B cell (primary cell): ENCODE measurements around the gene CACNA2D2. TPM values are rescaled to one million over a fixed set of nuclear protein-coding genes. Genes with fewer than 3 reads are reported as not detected.

Experiments
- ATAC-seq: fragments of 200-7000 bp; cut with Tn5 transposase; one replicate; pipeline ENCODE4 v1.10.0; 2021; ENCODE audit warnings: low read depth, mild to moderate bottlenecking, moderate number of reproducible peaks, moderate library complexity
- CTCF ChIA-PET: fragments of 350-600 bp; sonication (Branson Sonifier 250); formaldehyde crosslinking; loops from one replicate; lab custom pipeline; 2021; ENCODE audit warnings: antibody characterized with exemption, inconsistent platforms; lab: Charles Lee
- POLR2A ChIA-PET: fragments of 350-600 bp; sonication (Branson Sonifier 250); formaldehyde crosslinking; loops from one replicate; lab custom pipeline; 2021; ENCODE audit warnings: antibody characterized with exemption; lab: Charles Lee
- DNase-seq: peaks from one replicate; pipeline ENCODE4 v3.0.0; 2013
- H2AFZ ChIP-seq: 2 replicates; pipeline ENCODE4 v1.6.1; 2012; ENCODE audit warnings: mild to moderate bottlenecking, low read depth, low read length; ENCODE audit not compliant: insufficient read depth, poor library complexity, severe bottlenecking
- H3K27ac ChIP-seq, 2 donors: 1 replicate in 1 of 2; 2 replicates in 1 of 2; pipeline ENCODE4 v1.5.1; 2012 to 2013; ENCODE audit warnings: low read length in 2 of 2, mild to moderate bottlenecking in 2 of 2, moderate library complexity in 1 of 2
- H3K27me3 ChIP-seq, 4 experiments: fragments of 200-600 bp in 1 of 4; sonication (generic) in 1 of 4; replicated peaks in 1 of 4; 1 replicate in 2 of 4; 2 replicates in 2 of 4; pipeline versions ENCODE4 v1.6.1 to v1.7.0; 2013 to 2016; ENCODE audit warnings: low read length in 3 of 4, mild to moderate bottlenecking in 2 of 4, mixed read lengths in 1 of 4, moderate library complexity in 1 of 4; ENCODE audit not compliant: insufficient read depth in 4 of 4, control insufficient read depth in 3 of 4; ENCODE audit errors: control extremely low read depth in 1 of 4
- H3K36me3 ChIP-seq, 2 experiments: replicated peaks in 1 of 2; 1 replicate in 1 of 2; 2 replicates in 1 of 2; pipeline versions ENCODE4 v1.6.1 to v1.7.1; 2013; ENCODE audit warnings: low read length in 1 of 2; ENCODE audit not compliant: insufficient read depth in 2 of 2, control insufficient read depth in 1 of 2; ENCODE audit errors: control extremely low read depth in 1 of 2, extremely low read depth in 1 of 2
- H3K4me1 ChIP-seq, 2 donors: fragments of 200-600 bp in 1 of 2; sonication (generic) in 1 of 2; 1 replicate in 1 of 2; 2 replicates in 1 of 2; pipeline versions ENCODE4 v1.5.1 to v1.6.1; 2013 to 2017; ENCODE audit warnings: low read length in 2 of 2; ENCODE audit not compliant: control insufficient read depth in 2 of 2, insufficient read depth in 2 of 2
- H3K4me2 ChIP-seq: replicated peaks from 2 replicates; pipeline ENCODE3; 2012; ENCODE audit warnings: mild to moderate bottlenecking, low read depth, low read length; ENCODE audit not compliant: poor library complexity, severe bottlenecking
- H3K4me3 ChIP-seq, 5 experiments: fragments of 200-600 bp in 1 of 5; sonication (generic) in 1 of 5; 1 replicate in 3 of 5; 2 replicates in 2 of 5; pipeline versions ENCODE4 v1.5.1 to v1.7.0; 2011 to 2016; ENCODE audit warnings: low read length in 4 of 5, mild to moderate bottlenecking in 4 of 5, low read depth in 2 of 5, control low read depth in 1 of 5, moderate library complexity in 1 of 5; ENCODE audit not compliant: insufficient read depth in 1 of 5; ENCODE audit errors: control extremely low read depth in 1 of 5, extremely low read depth in 1 of 5
- H3K79me2 ChIP-seq: fragments of 200-600 bp; sonication (generic); one replicate; pipeline ENCODE4 v1.6.0; 2016; ENCODE audit warnings: low read length; ENCODE audit not compliant: control insufficient read depth, insufficient read depth
- H3K9ac ChIP-seq: fragments of 200-600 bp; sonication (generic); 2 replicates; pipeline ENCODE4 v1.6.1; 2017; ENCODE audit warnings: mild to moderate bottlenecking, low read length, moderate library complexity
- H3K9me3 ChIP-seq, 3 donors: one replicate each; pipeline versions ENCODE4 v1.6.1 to v1.7.1; 2013; ENCODE audit warnings: low read length in 2 of 3; ENCODE audit not compliant: control insufficient read depth in 2 of 3, insufficient read depth in 1 of 3; ENCODE audit errors: control extremely low read depth in 1 of 3
- H4K20me1 ChIP-seq: 2 replicates; pipeline ENCODE4 v1.6.0; 2012; ENCODE audit warnings: mild to moderate bottlenecking, low read length; ENCODE audit not compliant: insufficient read depth, control insufficient read depth, poor library complexity, severe bottlenecking
- H3K27ac Mint-ChIP-seq: one replicate; pipeline ENCODE4 v1.8.0; 2021; ENCODE audit warnings: mixed read lengths
- H3K27me3 Mint-ChIP-seq: one replicate; pipeline ENCODE4 v1.8.0; 2021; ENCODE audit warnings: mixed read lengths
- H3K4me1 Mint-ChIP-seq: one replicate; pipeline ENCODE4 v1.8.0; 2021; ENCODE audit warnings: mixed read lengths
- H3K4me3 Mint-ChIP-seq: one replicate; pipeline ENCODE4 v1.8.0; 2021; ENCODE audit warnings: mixed read lengths
- H3K9me3 Mint-ChIP-seq: one replicate; pipeline ENCODE4 v1.8.0; 2022; ENCODE audit warnings: mixed read lengths; ENCODE audit not compliant: insufficient read depth
- CTCF ChIP-seq: fragments of 200-600 bp; IDR thresholded peaks from one replicate; pipeline ENCODE4 v1.8.0; 2022; ENCODE audit warnings: antibody characterized with exemption, mild to moderate bottlenecking
- EZH2 ChIP-seq: IDR thresholded peaks from 2 replicates; pipeline ENCODE4 v1.6.1; 2012; ENCODE audit warnings: borderline replicate concordance, low read depth, mild to moderate bottlenecking, moderate library complexity, low read length; ENCODE audit not compliant: insufficient read depth, poor library complexity, severe bottlenecking
- WGBS: methylation state at CpG from one replicate; pipeline ENCODE4 v1.1.5; 2013; ENCODE audit warnings: missing lambda C conversion rate; ENCODE audit not compliant: insufficient coverage; 5-methylcytosine and 5-hydroxymethylcytosine counted together
- intact Hi-C: fragments of 100-400 bp; cut with micrococcal nuclease; formaldehyde crosslinking; loops from one replicate; pipeline ENCODE4 v1.10.0; 2022
- polyA plus RNA-seq: library from polyadenylated mRNA; depleted of rRNA; stranded (reverse); fragments of >200 nt; gene quantifications from 2 replicates; pipeline ENCODE4 v1.2.3, GENCODE V29; 2012
- total RNA-seq, 2 donors: library from RNA; stranded (reverse); fragments of 120-200 nt in 1 of 2; gene quantifications; 1 replicate in 1 of 2; 2 replicates in 1 of 2; pipeline versions ENCODE4 v1.2.3 to v1.2.4, GENCODE V29; 2013 to 2022

The CACNA2D2 gene
- total and polyA plus RNA-seq, 2 donors (not counting 1 experiment from before 2014, with no cell fraction given): 0.69 to 1.2 TPM

GRCh38 chr3:50364573-50365079, 138.8 kb downstream of the CACNA2D2 start:
- DNase-seq (no peak), ATAC-seq (peak; percentile 10)
- 17% methylated on average over 48 of the region's 48 CpGs for WGBS
- peaks cover 4% of the 10 kb centered on the region for H3K27me3 Mint-ChIP-seq
- peaks cover 13 to 25% of the 10 kb centered on the region in 2 donors for H3K4me1 ChIP-seq
- ChIA-PET POLR2A (interaction anchor here (0.6 to 2.8 kb wide), 7 partner anchors 14 to 1021 kb away, joined by 3 to 13 read pairs (median 6); partner anchors contain the start of genes CYB561D2, HEMK1, NPRL2 and RASSF1), CTCF (interaction anchor here (1.2 to 3.3 kb wide), 4 partner anchors 12 to 178 kb away, joined by 5 to 27 read pairs (median 6); partner anchors contain the start of genes CYB561D2 and NPRL2)
- H3K4me2 ChIP-seq: peak overlapping the region; percentile 96
- H4K20me1 ChIP-seq: no peaks in the 10 kb centered on the region
- no peak overlapping the region for H3K27ac ChIP-seq
- H3K4me1 Mint-ChIP-seq: peaks cover 26% of the 10 kb centered on the region
- TF ChIP-seq EZH2: no peak
- no peak for TF ChIP-seq CTCF
- H3K79me2 ChIP-seq: no peaks in the 10 kb centered on the region
- intact Hi-C loops: loop anchor here (1.0 to 2.0 kb wide), 4 partner anchors 14 to 253 kb away; partner anchors contain the start of genes CYB561D2, HEMK1, MAPKAPK3 and NPRL2
- peak overlapping the region; percentile 91 for H2AFZ ChIP-seq
- no peaks in the 10 kb centered on the region for H3K9me3 ChIP-seq
- H3K9ac ChIP-seq: peak overlapping the region; percentile 81
- no peaks in the 10 kb centered on the region for H3K9me3 Mint-ChIP-seq
- peaks cover 0 to 3% (median 0%) of the 10 kb centered on the region in 4 experiments for H3K27me3 ChIP-seq
- peak overlapping the region; percentile 91 for H3K4me3 Mint-ChIP-seq
- H3K4me3 ChIP-seq: peak overlapping the region in 4 of 5 experiments; percentile 78 to 84 (median 82)
- H3K36me3 ChIP-seq: no peaks in the 10 kb centered on the region
- H3K27ac Mint-ChIP-seq: peak overlapping the region; percentile 59

GRCh38 chr3:50359760-50360110, 143.7 kb downstream of the CACNA2D2 start:
- no peaks in the 10 kb centered on the region for H3K9me3 ChIP-seq
- ATAC-seq: peak; percentile 15
- Mint-ChIP-seq H3K27me3 (no peaks in the 10 kb centered on the region), H3K9me3 (no peaks in the 10 kb centered on the region), H3K27ac (peak overlapping the region; percentile 96), H3K4me1 (peaks cover 52% of the 10 kb centered on the region), H3K4me3 (peak overlapping the region; percentile 99)
- no peak for DNase-seq
- POLR2A ChIA-PET: interaction anchor here (1.3 to 1.6 kb wide), 3 partner anchors 9 to 22 kb away, joined by 4 to 8 read pairs (median 6); partner anchors contain the start of genes CYB561D2 and NPRL2
- 61% methylated on average over 4 of the region's 8 CpGs for WGBS
- H3K4me2 ChIP-seq: peak overlapping the region; percentile 94
- peak overlapping the region in 1 of 2 donors; percentile 30 for H3K27ac ChIP-seq
- CTCF ChIA-PET: interaction anchor here (0.9 to 5.2 kb wide), 2 partner anchors 12 to 68 kb away, joined by 3 to 27 read pairs; no protein-coding TSS in a partner anchor
- H3K36me3 ChIP-seq: peaks cover 5 to 22% of the 10 kb centered on the region in 2 experiments
- intact Hi-C loops: loop anchor here (1.0 to 2.0 kb wide), 8 partner anchors 8 to 1025 kb away; partner anchors contain the start of genes HEMK1, HYAL3, IFRD2 and MANF
- H3K27me3 ChIP-seq: no peaks in the 10 kb centered on the region
- TF ChIP-seq CTCF (no peak), EZH2 (no peak)
- peak overlapping the region; percentile 12 for H3K9ac ChIP-seq
- peak overlapping the region; percentile 80 for H2AFZ ChIP-seq
- peak overlapping the region in 4 of 5 experiments; percentile 15 to 93 (median 51) for H3K4me3 ChIP-seq
- H4K20me1 ChIP-seq: peaks cover 44% of the 10 kb centered on the region
- H3K4me1 ChIP-seq: peaks cover 31 to 46% of the 10 kb centered on the region in 2 donors
- peaks cover 46% of the 10 kb centered on the region for H3K79me2 ChIP-seq
